HepG2 (cell line): Measurements from ENCODE around the gene OGFR. TPM values are rescaled to one million over a fixed set of nuclear protein-coding genes. Genes with fewer than 3 reads are reported as not detected.

Source experiments
- CBX2 ChIP-seq, 2 experiments: fragments of 200-600 bp in 1 of 2; sonication (generic); formaldehyde crosslinking in 1 of 2; IDR thresholded peaks; 2 replicates each; pipeline versions ENCODE4 v1.7.0 to v1.8.1; 2018 to 2022; ENCODE audit warnings: low read depth in 2 of 2, low read length in 1 of 2, mild to moderate bottlenecking in 1 of 2, missing genetic modification reagents in 1 of 2
- CREB1 ChIP-seq, 2 experiments: fragments of 450-650 bp in 1 of 2; IDR thresholded peaks; 2 replicates each; pipeline ENCODE4 v1.6.1; 2016 to 2017; ENCODE audit warnings: control low read depth in 1 of 2, mild to moderate bottlenecking in 1 of 2, missing compliant biosample characterization in 1 of 2, missing genetic modification characterization in 1 of 2
- EED ChIP-seq: sonication (generic); formaldehyde crosslinking; IDR thresholded peaks from 2 replicates; pipeline ENCODE4 v1.5.0; 2020; ENCODE audit warnings: mild to moderate bottlenecking, missing genetic modification reagents
- FOXC1 ChIP-seq: sonication (generic); formaldehyde crosslinking; IDR thresholded peaks from 2 replicates; pipeline ENCODE4 v1.8.0; 2022; ENCODE audit warnings: mild to moderate bottlenecking, missing genetic modification reagents, borderline replicate concordance
- GFI1 ChIP-seq: sonication (generic); formaldehyde crosslinking; IDR thresholded peaks from 2 replicates; pipeline ENCODE4 v1.5.0; 2020; ENCODE audit warnings: missing genetic modification reagents, mild to moderate bottlenecking, borderline replicate concordance
- HIVEP1 ChIP-seq: sonication (generic); formaldehyde crosslinking; IDR thresholded peaks from 2 replicates; pipeline ENCODE4 v1.4.0; 2020; ENCODE audit warnings: mild to moderate bottlenecking, missing genetic modification reagents
- PHF21A ChIP-seq: sonication (generic); formaldehyde crosslinking; IDR thresholded peaks from 2 replicates; pipeline ENCODE4 v1.5.0; 2020; ENCODE audit warnings: mild to moderate bottlenecking, missing genetic modification reagents
- PRPF4 ChIP-seq: fragments of 200-400 bp; formaldehyde crosslinking; IDR thresholded peaks from 2 replicates; pipeline ENCODE4 v1.6.1; 2016; ENCODE audit warnings: low read length, low read depth; ENCODE audit not compliant: poor library complexity, severe bottlenecking
- RBAK ChIP-seq: sonication (generic); formaldehyde crosslinking; IDR thresholded peaks from 2 replicates; pipeline ENCODE4 v1.5.1; 2020; ENCODE audit warnings: mild to moderate bottlenecking, missing genetic modification reagents
- SSRP1 ChIP-seq: IDR thresholded peaks from 2 replicates; pipeline ENCODE4 v1.6.1; 2016; ENCODE audit warnings: control low read depth
- ZFY ChIP-seq: sonication (generic); formaldehyde crosslinking; IDR thresholded peaks from 2 replicates; pipeline ENCODE4 v1.4.0; 2020; ENCODE audit warnings: missing genetic modification reagents
- ZKSCAN8 ChIP-seq: IDR thresholded peaks from 2 replicates; pipeline ENCODE4 v1.6.1; 2016; ENCODE audit warnings: borderline replicate concordance, missing genetic modification reagents, missing compliant biosample characterization
- ZNF205 ChIP-seq: IDR thresholded peaks from 2 replicates; pipeline ENCODE4 v1.6.1; 2018; ENCODE audit warnings: missing biosample characterization, missing genetic modification reagents
- ZNF44 ChIP-seq: sonication (generic); formaldehyde crosslinking; IDR thresholded peaks from 2 replicates; pipeline ENCODE4 v1.5.1; 2020; ENCODE audit warnings: mild to moderate bottlenecking, missing genetic modification reagents
- ZNF563 ChIP-seq: sonication (generic); formaldehyde crosslinking; IDR thresholded peaks from 2 replicates; pipeline ENCODE4 v1.8.0; 2022; ENCODE audit warnings: mild to moderate bottlenecking, moderate library complexity, missing genetic modification reagents
- ZNF83 ChIP-seq: sonication (generic); formaldehyde crosslinking; IDR thresholded peaks from 2 replicates; pipeline ENCODE4 v1.4.0; 2020; ENCODE audit warnings: missing genetic modification reagents, mild to moderate bottlenecking, borderline replicate concordance
- ZSCAN20 ChIP-seq: sonication (generic); formaldehyde crosslinking; IDR thresholded peaks from 2 replicates; pipeline ENCODE4 v1.4.0; 2020; ENCODE audit warnings: missing genetic modification reagents, mild to moderate bottlenecking, borderline replicate concordance
- polyA plus RNA-seq, 8 experiments: library from polyadenylated mRNA; depleted of rRNA in 3 of 8; stranded (reverse) in 7 of 8; unstranded in 1 of 8; fragments of >200 nt; fragmentation: Illumina TruSeq in 4 of 8; extraction: Trizol in 4 of 8; gene quantifications; 2 replicates each; pipeline versions ENCODE4 v1.2.1 to v1.2.3, GENCODE V29; 2011 to 2016; ENCODE audit warnings: low read depth in 4 of 8, missing spikeins in 1 of 8, mixed read lengths in 1 of 8; ENCODE audit not compliant: insufficient read depth in 1 of 8
- total RNA-seq, 5 experiments: library from RNA; depleted of rRNA; stranded (reverse); fragments of >200 nt; fragmentation: Illumina TruSeq; extraction: Trizol; gene quantifications; 2 replicates each; pipeline ENCODE4 v1.2.3, GENCODE V29; 2016; ENCODE audit warnings: low read depth in 1 of 5
- TF ChIP-seq, protein P1 (sequence below): sonication (generic); formaldehyde crosslinking; IDR thresholded peaks from 2 replicates; pipeline ENCODE4 v1.4.0; 2020; ENCODE audit warnings: missing genetic modification reagents, borderline replicate concordance
- TF ChIP-seq, protein P2 (sequence below): sonication (generic); formaldehyde crosslinking; conservative IDR thresholded peaks from 2 replicates; pipeline ENCODE4 v1.4.0; 2020; ENCODE audit warnings: missing genetic modification reagents
- TF ChIP-seq, protein P3 (sequence below): sonication (generic); formaldehyde crosslinking; IDR thresholded peaks from 2 replicates; pipeline ENCODE4 v1.4.0; 2020; ENCODE audit warnings: missing genetic modification reagents, borderline replicate concordance

The OGFR gene
- total and polyA plus RNA-seq, 2 of the 13 experiments (the other 11 are each of a cell fraction or from before 2014, with no cell fraction given) = 47.7 to 81.8 TPM

DNA sequence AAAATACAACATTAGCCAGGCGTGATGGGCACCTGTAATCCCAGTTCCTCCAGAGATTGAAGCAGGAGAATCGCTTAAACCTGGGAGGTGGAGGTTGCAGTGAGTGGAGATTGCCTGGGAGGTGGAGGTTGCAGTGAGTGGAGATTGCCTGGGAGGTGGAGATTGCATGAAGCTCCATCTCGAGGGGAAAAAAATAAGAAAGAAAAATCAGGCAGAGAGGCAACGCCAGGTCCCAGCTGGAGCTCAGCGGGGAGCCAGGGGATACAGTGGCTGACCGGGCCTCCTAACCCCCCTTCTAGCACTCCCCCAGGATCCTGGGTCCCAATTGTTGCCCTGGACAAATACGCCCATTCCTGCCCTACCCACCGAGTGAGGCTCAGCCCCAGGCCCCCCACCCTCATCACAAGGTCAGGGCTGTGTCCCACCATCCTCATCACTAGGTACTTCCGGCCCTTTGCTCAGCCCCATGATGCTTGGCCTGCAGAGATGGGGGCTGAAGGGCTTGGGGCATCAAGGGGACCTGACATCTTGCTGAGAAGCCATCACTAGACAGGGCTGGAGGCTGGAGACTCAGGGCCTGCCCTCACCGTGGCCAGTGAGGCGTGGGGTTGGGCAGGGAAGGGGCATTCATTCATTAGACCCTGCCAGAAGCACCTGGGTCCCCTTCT is 1.9 kb downstream of the OGFR start (continued):
- TF ChIP-seq, protein P1, sequence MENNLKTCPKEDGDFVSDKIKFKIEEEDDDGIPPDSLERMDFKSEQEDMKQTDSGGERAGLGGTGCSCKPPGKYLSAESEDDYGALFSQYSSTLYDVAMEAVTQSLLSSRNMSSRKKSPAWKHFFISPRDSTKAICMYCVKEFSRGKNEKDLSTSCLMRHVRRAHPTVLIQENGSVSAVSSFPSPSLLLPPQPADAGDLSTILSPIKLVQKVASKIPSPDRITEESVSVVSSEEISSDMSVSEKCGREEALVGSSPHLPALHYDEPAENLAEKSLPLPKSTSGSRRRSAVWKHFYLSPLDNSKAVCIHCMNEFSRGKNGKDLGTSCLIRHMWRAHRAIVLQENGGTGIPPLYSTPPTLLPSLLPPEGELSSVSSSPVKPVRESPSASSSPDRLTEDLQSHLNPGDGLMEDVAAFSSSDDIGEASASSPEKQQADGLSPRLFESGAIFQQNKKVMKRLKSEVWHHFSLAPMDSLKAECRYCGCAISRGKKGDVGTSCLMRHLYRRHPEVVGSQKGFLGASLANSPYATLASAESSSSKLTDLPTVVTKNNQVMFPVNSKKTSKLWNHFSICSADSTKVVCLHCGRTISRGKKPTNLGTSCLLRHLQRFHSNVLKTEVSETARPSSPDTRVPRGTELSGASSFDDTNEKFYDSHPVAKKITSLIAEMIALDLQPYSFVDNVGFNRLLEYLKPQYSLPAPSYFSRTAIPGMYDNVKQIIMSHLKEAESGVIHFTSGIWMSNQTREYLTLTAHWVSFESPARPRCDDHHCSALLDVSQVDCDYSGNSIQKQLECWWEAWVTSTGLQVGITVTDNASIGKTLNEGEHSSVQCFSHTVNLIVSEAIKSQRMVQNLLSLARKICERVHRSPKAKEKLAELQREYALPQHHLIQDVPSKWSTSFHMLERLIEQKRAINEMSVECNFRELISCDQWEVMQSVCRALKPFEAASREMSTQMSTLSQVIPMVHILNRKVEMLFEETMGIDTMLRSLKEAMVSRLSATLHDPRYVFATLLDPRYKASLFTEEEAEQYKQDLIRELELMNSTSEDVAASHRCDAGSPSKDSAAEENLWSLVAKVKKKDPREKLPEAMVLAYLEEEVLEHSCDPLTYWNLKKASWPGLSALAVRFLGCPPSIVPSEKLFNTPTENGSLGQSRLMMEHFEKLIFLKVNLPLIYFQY (CRISPR knock-in tag) = no peak
- TF ChIP-seq PHF21A (no peak), ZNF44 (no peak), GFI1 (CRISPR knock-in tag) (no peak), RBAK (CRISPR knock-in tag) (0 out of 2 replicates have a peak, but pooled peaks have one; percentile 51), CBX2 (IDR thresholded peaks at IDR 0.05; ENCODE audit: low read depth, low read length) (no peak), CBX2 (CRISPR knock-in tag; IDR thresholded peaks at IDR 0.05; ENCODE audit: low read depth) (no peak), HIVEP1 (peak; percentile 47; the same call in 1 of the 2 replicates), ZNF83 (CRISPR knock-in tag) (no peak), ZNF205 (CRISPR knock-in tag) (no peak), CREB1 (IDR thresholded peaks at IDR 0.05) (no peak), CREB1 (CRISPR knock-in tag; IDR thresholded peaks at IDR 0.05) (no peak), ZNF563 (CRISPR knock-in tag) (peak; percentile 5; the same call in 1 of the 2 replicates), FOXC1 (no peak; the same call in 1 of the 2 replicates), ZFY (CRISPR knock-in tag) (no peak), SSRP1 (0 out of 2 replicates have a peak, but pooled peaks have one; percentile 11), ZKSCAN8 (CRISPR knock-in tag) (no peak), EED (CRISPR knock-in tag) (no peak), ZSCAN20 (CRISPR knock-in tag) (no peak), PRPF4 (no peak)
- TF ChIP-seq, protein P2, sequence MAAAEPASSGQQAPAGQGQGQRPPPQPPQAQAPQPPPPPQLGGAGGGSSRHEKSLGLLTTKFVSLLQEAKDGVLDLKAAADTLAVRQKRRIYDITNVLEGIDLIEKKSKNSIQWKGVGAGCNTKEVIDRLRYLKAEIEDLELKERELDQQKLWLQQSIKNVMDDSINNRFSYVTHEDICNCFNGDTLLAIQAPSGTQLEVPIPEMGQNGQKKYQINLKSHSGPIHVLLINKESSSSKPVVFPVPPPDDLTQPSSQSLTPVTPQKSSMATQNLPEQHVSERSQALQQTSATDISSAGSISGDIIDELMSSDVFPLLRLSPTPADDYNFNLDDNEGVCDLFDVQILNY = no peak
- TF ChIP-seq, protein P3, sequence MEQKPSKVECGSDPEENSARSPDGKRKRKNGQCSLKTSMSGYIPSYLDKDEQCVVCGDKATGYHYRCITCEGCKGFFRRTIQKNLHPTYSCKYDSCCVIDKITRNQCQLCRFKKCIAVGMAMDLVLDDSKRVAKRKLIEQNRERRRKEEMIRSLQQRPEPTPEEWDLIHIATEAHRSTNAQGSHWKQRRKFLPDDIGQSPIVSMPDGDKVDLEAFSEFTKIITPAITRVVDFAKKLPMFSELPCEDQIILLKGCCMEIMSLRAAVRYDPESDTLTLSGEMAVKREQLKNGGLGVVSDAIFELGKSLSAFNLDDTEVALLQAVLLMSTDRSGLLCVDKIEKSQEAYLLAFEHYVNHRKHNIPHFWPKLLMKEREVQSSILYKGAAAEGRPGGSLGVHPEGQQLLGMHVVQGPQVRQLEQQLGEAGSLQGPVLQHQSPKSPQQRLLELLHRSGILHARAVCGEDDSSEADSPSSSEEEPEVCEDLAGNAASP (CRISPR knock-in tag) = no peak
